Gastrocnemius medialis (tissue), 4 donors: ENCODE data around the gene CCDC12.

Experiments
- CTCF ChIP-seq, 5 experiments: fragments of 450-650 bp in 3 of 5; fragments of 200-600 bp in 2 of 5; sonication (generic) in 2 of 5; IDR thresholded peaks in 4 of 5; conservative IDR thresholded peaks in 1 of 5; 1 replicate in 4 of 5; 2 replicates in 1 of 5; pipeline ENCODE4 v1.5.1; 2016 to 2019; ENCODE audit warnings: antibody characterized with exemption in 5 of 5, mild to moderate bottlenecking in 3 of 5, moderate library complexity in 3 of 5
- POLR2A ChIP-seq, 2 donors: fragments of 450-650 bp; IDR thresholded peaks; one replicate each; pipeline ENCODE4 v1.6.1; 2017; ENCODE audit warnings: antibody characterized with exemption in 2 of 2, mild to moderate bottlenecking in 2 of 2, moderate library complexity in 2 of 2

DNA sequence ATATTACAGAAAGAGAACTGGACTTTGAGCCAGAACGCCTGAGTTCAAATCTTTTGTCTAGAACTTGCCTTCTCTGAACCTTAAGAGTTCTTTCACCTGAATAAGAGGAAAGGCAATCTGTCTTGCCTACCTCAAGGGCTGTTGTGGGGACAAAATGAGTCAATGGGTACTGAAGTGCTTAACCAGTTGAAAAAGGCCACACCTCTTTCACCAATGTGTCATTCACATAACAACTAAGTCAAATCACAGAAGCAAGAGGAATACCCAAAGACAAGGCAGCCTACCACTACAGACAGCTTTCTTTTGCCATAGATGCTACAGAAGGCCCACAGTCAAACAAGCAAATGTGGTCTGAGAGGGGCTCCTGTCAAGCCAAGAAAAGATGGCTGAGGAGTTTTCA is 42.7 kb upstream of the CCDC12 start:
- TF ChIP-seq CTCF (IDR thresholded peaks at IDR 0.05 in 4 of 5, conservative IDR thresholded peaks at IDR 0.05 in 1 of 5), result no peak
- TF ChIP-seq POLR2A (IDR thresholded peaks at IDR 0.05), result no peak
